IMR-90 (cell line): ENCODE measurements around the gene INSYN1. TPM values are rescaled to one million over a fixed set of nuclear protein-coding genes. Genes with fewer than 3 reads are reported as not detected.

Experiments used
- ATAC-seq: fragments of 200-7000 bp; cut with Tn5 transposase; 2 replicates; pipeline ENCODE4 v1.9.1; 2020; ENCODE audit warnings: low read depth, mild to moderate bottlenecking, moderate library complexity
- BruUV-seq: library from RNA; stranded (reverse); fragments of 400-500 nt; replicated peaks from 2 replicates; lab custom pipeline; 2021; lab: Mats Ljungman, UMichigan
- CTCF ChIA-PET: fragments of 300-600 bp; formaldehyde crosslinking; extraction: SDS; loops from one replicate; lab custom pipeline; 2021; ENCODE audit warnings: antibody characterized with exemption; lab: Yijun Ruan, JAX
- POLR2A ChIA-PET: fragments of 300-600 bp; sonication (Branson Sonifier 250); formaldehyde crosslinking; loops from one replicate; lab custom pipeline; 2022; ENCODE audit warnings: antibody characterized with exemption; ENCODE audit not compliant: unreplicated experiment; lab: Charles Lee
- DNase-seq: peaks from one replicate; pipeline ENCODE4 v3.0.0; 2013
- H2AFZ ChIP-seq: replicated peaks from 2 replicates; pipeline ENCODE3; 2013; ENCODE audit warnings: low read length, mild to moderate bottlenecking; ENCODE audit not compliant: poor library complexity
- H2AK5ac ChIP-seq: 2 replicates; pipeline ENCODE4 v1.6.1; 2013; ENCODE audit warnings: low read depth, low read length, inconsistent platforms
- H2AK9ac ChIP-seq: replicated peaks from 2 replicates; pipeline ENCODE3; 2013; ENCODE audit warnings: mild to moderate bottlenecking, low read depth, low read length, moderate library complexity; ENCODE audit not compliant: poor library complexity
- H2BK120ac ChIP-seq: 2 replicates; pipeline ENCODE4 v1.6.1; 2013; ENCODE audit warnings: low read depth, low read length, inconsistent platforms
- H2BK15ac ChIP-seq: 3 replicates; pipeline ENCODE4 v1.6.1; 2013; ENCODE audit warnings: low read depth, low read length, inconsistent platforms
- H2BK20ac ChIP-seq: 2 replicates; pipeline ENCODE4 v1.6.1; 2013; ENCODE audit warnings: low read depth, mild to moderate bottlenecking, inconsistent platforms, low read length, moderate library complexity
- H2BK5ac ChIP-seq: 2 replicates; pipeline ENCODE4 v1.6.1; 2013; ENCODE audit warnings: mild to moderate bottlenecking, low read depth, low read length, inconsistent platforms; ENCODE audit not compliant: poor library complexity, severe bottlenecking
- H3K14ac ChIP-seq: replicated peaks from 2 replicates; pipeline ENCODE4 v1.6.1; 2013; ENCODE audit warnings: low read depth, low read length, inconsistent platforms
- H3K18ac ChIP-seq: 2 replicates; pipeline ENCODE4 v1.6.1; 2013; ENCODE audit warnings: low read depth, low read length, control low read depth
- H3K23ac ChIP-seq: 2 replicates; pipeline ENCODE4 v1.6.1; 2013; ENCODE audit warnings: low read depth, low read length, inconsistent platforms
- H3K27ac ChIP-seq: 2 replicates; pipeline ENCODE4 v1.5.1; 2013; ENCODE audit warnings: mild to moderate bottlenecking, control low read depth, low read length; ENCODE audit not compliant: insufficient read depth
- H3K27me3 ChIP-seq: 2 replicates; pipeline ENCODE4 v1.6.1; 2013; ENCODE audit warnings: low read length; ENCODE audit not compliant: control insufficient read depth, insufficient read depth
- H3K36me3 ChIP-seq: 2 replicates; pipeline ENCODE4 v1.6.1; 2013; ENCODE audit warnings: low read length, mixed read lengths; ENCODE audit not compliant: control insufficient read depth, insufficient read depth
- H3K4ac ChIP-seq: 2 replicates; pipeline ENCODE4 v1.6.1; 2013; ENCODE audit warnings: low read depth, low read length, inconsistent platforms
- H3K4me1 ChIP-seq: 2 replicates; pipeline ENCODE4 v1.6.1; 2013; ENCODE audit warnings: low read length, mixed read lengths; ENCODE audit not compliant: control insufficient read depth, insufficient read depth
- H3K4me2 ChIP-seq: 2 replicates; pipeline ENCODE4 v1.6.1; 2013; ENCODE audit warnings: low read depth, mild to moderate bottlenecking, control low read depth, low read length, moderate library complexity
- H3K4me3 ChIP-seq: 2 replicates; pipeline ENCODE4 v1.5.1; 2013; ENCODE audit warnings: low read depth, mild to moderate bottlenecking, control low read depth, low read length, moderate library complexity; ENCODE audit not compliant: insufficient read depth
- H3K56ac ChIP-seq: 2 replicates; pipeline ENCODE4 v1.6.1; 2013; ENCODE audit warnings: low read length, inconsistent platforms; ENCODE audit not compliant: insufficient read depth; ENCODE audit errors: extremely low read depth
- H3K79me1 ChIP-seq, 2 experiments: 2 replicates each; pipeline ENCODE4 v1.6.1; 2013; ENCODE audit warnings: low read length in 2 of 2, inconsistent platforms in 1 of 2, low read depth in 1 of 2
- H3K9ac ChIP-seq: 2 replicates; pipeline ENCODE4 v1.6.1; 2013; ENCODE audit warnings: low read depth, low read length, control low read depth
- H3K9me1 ChIP-seq: 2 replicates; pipeline ENCODE4 v1.6.1; 2013; ENCODE audit warnings: low read length, inconsistent platforms; ENCODE audit not compliant: insufficient read depth
- H3K9me3 ChIP-seq: 2 replicates; pipeline ENCODE4 v1.6.1; 2013; ENCODE audit warnings: low read length; ENCODE audit not compliant: control insufficient read depth, insufficient read depth
- H4K20me1 ChIP-seq: 2 replicates; pipeline ENCODE4 v1.6.1; 2013; ENCODE audit warnings: low read length, inconsistent platforms; ENCODE audit not compliant: insufficient read depth
- H4K5ac ChIP-seq: 2 replicates; pipeline ENCODE4 v1.6.1; 2013; ENCODE audit warnings: mild to moderate bottlenecking, low read depth, low read length, control low read depth
- H4K8ac ChIP-seq, 2 experiments: 2 replicates each; pipeline ENCODE4 v1.6.1; 2013; ENCODE audit warnings: low read depth in 2 of 2, low read length in 2 of 2, control low read depth in 1 of 2, inconsistent platforms in 1 of 2
- H4K91ac ChIP-seq: 2 replicates; pipeline ENCODE4 v1.6.1; 2013; ENCODE audit warnings: low read depth, low read length, inconsistent platforms; ENCODE audit not compliant: insufficient read depth
- CEBPB ChIP-seq: IDR thresholded peaks from 2 replicates; pipeline ENCODE4 v1.6.1; 2012; ENCODE audit warnings: low read depth, low read length, improper control_type of control experiment
- CTCF ChIP-seq: conservative IDR thresholded peaks from 2 replicates; pipeline ENCODE4 v1.5.1; 2012; ENCODE audit warnings: mild to moderate bottlenecking, low read depth, low read length, improper control_type of control experiment
- FOS ChIP-seq: fragments of 150-350 bp; IDR thresholded peaks from 2 replicates; pipeline ENCODE4 v1.6.1; 2016; ENCODE audit warnings: low read depth, low read length
- MXI1 ChIP-seq: IDR thresholded peaks from 2 replicates; pipeline ENCODE4 v1.6.1; 2012; ENCODE audit warnings: low read depth, mild to moderate bottlenecking, low read length, moderate library complexity, borderline replicate concordance
- POLR2A ChIP-seq: IDR thresholded peaks from 2 replicates; pipeline ENCODE4 v1.6.1; 2012; ENCODE audit warnings: mild to moderate bottlenecking, low read depth, low read length
- RFX5 ChIP-seq: IDR thresholded peaks from 2 replicates; pipeline ENCODE4 v1.8.0; 2012; ENCODE audit warnings: low read depth, mild to moderate bottlenecking, low read length, moderate library complexity
- SMC3 ChIP-seq: fragments of 150-350 bp; IDR thresholded peaks from 2 replicates; pipeline ENCODE4 v1.6.1; 2016; ENCODE audit warnings: low read depth, mild to moderate bottlenecking, antibody characterized with exemption, low read length, moderate library complexity
- WGBS, 2 experiments: methylation state at CpG; one replicate each; pipeline versions ENCODE4 v1.1.5 to v1.1.7; 2013; ENCODE audit warnings: missing lambda C conversion rate in 2 of 2; ENCODE audit not compliant: insufficient read length in 1 of 2; ENCODE audit errors: extremely low coverage in 2 of 2; 5-methylcytosine and 5-hydroxymethylcytosine counted together
- dilution Hi-C: fragments of 300-500 bp; cut with HindIII; formaldehyde crosslinking; loops from one replicate; pipeline ENCODE4 v1.14.3; 2018; ENCODE audit warnings: low sequenced_read_pairs; ENCODE audit not compliant: unreplicated experiment
- in situ Hi-C: fragments of 300-500 bp; cut with MboI; formaldehyde crosslinking; loops from 3 replicates; pipeline ENCODE4 v1.14.3; 2019; ENCODE audit warnings: low sequenced_read_pairs, inconsistent platforms, mixed read lengths
- intact Hi-C: fragments of 100-400 bp; cut with micrococcal nuclease; formaldehyde crosslinking; loops from 2 replicates; pipeline ENCODE4 v1.10.0; 2022
- polyA plus RNA-seq, 3 experiments: library from polyadenylated mRNA; depleted of rRNA; stranded (reverse); fragments of >200 nt; gene quantifications; 2 replicates each; pipeline ENCODE4 v1.2.3, GENCODE V29; 2012; ENCODE audit warnings: low replicate concordance in 1 of 3
- total RNA-seq: library from RNA; depleted of rRNA; stranded (reverse); fragments of >200 nt; gene quantifications from 2 replicates; pipeline ENCODE4 v1.2.3, GENCODE V29; 2012

The INSYN1 gene
- total and polyA plus RNA-seq, 2 of the 4 experiments (the other 2 are of a cell fraction): 0.18 to 0.34 TPM

GRCh38 chr15:73718694-73719093, 34.5 kb downstream of the INSYN1 start:
- Histone ChIP-seq H4K5ac (no peak overlapping the region), H2BK15ac (no peak overlapping the region), H3K23ac (no peak overlapping the region), H3K4me3 (no peak overlapping the region), H3K9me3 (no peaks in the 10 kb centered on the region), H3K9me1 (no peaks in the 10 kb centered on the region), H4K20me1 (no peaks in the 10 kb centered on the region; the same call in none of the 2 replicates), H3K4me2 (no peak overlapping the region), H3K9ac (no peak overlapping the region), H3K4ac (no peak overlapping the region), H2BK20ac (no peak overlapping the region), H2AK9ac (no peak overlapping the region), H3K14ac (no peak overlapping the region), H4K8ac (no peak overlapping the region), H4K91ac (no peak overlapping the region; the same call in 1 of the 2 replicates), H2BK5ac (no peak overlapping the region), H2BK120ac (no peak overlapping the region), H2AK5ac (no peak overlapping the region), H3K56ac (no peak overlapping the region), H3K79me1 (no peaks in the 10 kb centered on the region; a peak in 1 of 4 replicates), H3K36me3 (peaks cover 4% of the 10 kb centered on the region; the same call in 1 of the 2 replicates), H3K18ac (no peak overlapping the region), H3K27ac (no peak overlapping the region), H2AFZ (no peak overlapping the region), H3K27me3 (peaks cover 38% of the 10 kb centered on the region), H3K4me1 (no peaks in the 10 kb centered on the region)
- ChIA-PET POLR2A (no interaction called here), CTCF (interaction anchor here (0.8 kb wide), 1 partner anchor 19 kb away, joined by 3 read pairs; no protein-coding TSS in a partner anchor)
- no peak for ATAC-seq
- WGBS, 2 experiments: 63% methylated on average over 3 of the region's 4 CpGs; no CpG with 5 or more reads in 1 of the 2 experiments
- no peak for DNase-seq
- intact Hi-C loops: no loop called here
- dilution Hi-C loops: no loop called here
- in situ Hi-C loops: no loop called here
- TF ChIP-seq CEBPB: no peak
- no peak for TF ChIP-seq CTCF
- TF ChIP-seq SMC3: no peak
- TF ChIP-seq MXI1: no peak
- TF ChIP-seq FOS: no peak
- TF ChIP-seq POLR2A: no peak
- TF ChIP-seq RFX5: no peak
- BruUV-seq: no TSS peak
